Liver (tissue), 9 donors: Measurements from ENCODE around the gene QDPR. TPM values are rescaled to one million over a fixed set of nuclear protein-coding genes. Genes with fewer than 3 reads are reported as not detected.
A peak's percentile ranks its signal among the peaks of the same experiment; 100 is the strongest.

ENCODE experiments used
- DNase-seq: peaks from one replicate; pipeline ENCODE4 v3.0.0-alpha.2; 2017; ENCODE audit warnings: low spot score
- H3K27ac ChIP-seq, 2 donors: one replicate each; pipeline ENCODE4 v1.7.0; 2013; ENCODE audit warnings: inconsistent platforms in 2 of 2, low read length in 2 of 2, control low read depth in 1 of 2, low read depth in 1 of 2, mild to moderate bottlenecking in 1 of 2
- H3K27me3 ChIP-seq, 4 donors: one replicate each; pipeline versions ENCODE4 v1.6.1 to v1.7.0; 2013; ENCODE audit warnings: low read length in 3 of 4, inconsistent platforms in 1 of 4, mild to moderate bottlenecking in 1 of 4, moderate library complexity in 1 of 4; ENCODE audit not compliant: control insufficient read depth in 4 of 4, insufficient read depth in 4 of 4
- H3K36me3 ChIP-seq, 4 donors: one replicate each; pipeline versions ENCODE4 v1.6.1 to v1.7.0; 2013; ENCODE audit warnings: low read length in 3 of 4, mild to moderate bottlenecking in 3 of 4, low read depth in 1 of 4, moderate library complexity in 1 of 4; ENCODE audit not compliant: control insufficient read depth in 4 of 4, insufficient read depth in 3 of 4
- H3K4me1 ChIP-seq, 4 donors: one replicate each; pipeline versions ENCODE4 v1.6.1 to v1.7.0; 2013; ENCODE audit warnings: low read length in 3 of 4, mild to moderate bottlenecking in 3 of 4, moderate library complexity in 1 of 4; ENCODE audit not compliant: control insufficient read depth in 4 of 4, insufficient read depth in 4 of 4
- H3K4me3 ChIP-seq, 3 donors: one replicate each; pipeline versions ENCODE4 v1.6.1 to v1.7.0; 2013; ENCODE audit warnings: low read length in 3 of 3, control low read depth in 1 of 3, low read depth in 1 of 3, mild to moderate bottlenecking in 1 of 3
- H3K9ac ChIP-seq, 2 donors: one replicate each; pipeline ENCODE4 v1.7.0; 2013; ENCODE audit warnings: low read length in 2 of 2, mild to moderate bottlenecking in 2 of 2, moderate library complexity in 2 of 2, control low read depth in 1 of 2, low read depth in 1 of 2
- H3K9me3 ChIP-seq, 4 donors: one replicate each; pipeline versions ENCODE4 v1.6.1 to v1.7.0; 2013; ENCODE audit warnings: low read length in 3 of 4; ENCODE audit not compliant: control insufficient read depth in 4 of 4
- EGR1 ChIP-seq, 2 donors: IDR thresholded peaks; 2 replicates each; pipeline ENCODE4 v1.6.1; 2016 to 2018; ENCODE audit warnings: antibody characterized with exemption in 2 of 2, low read depth in 2 of 2
- FOXA1 ChIP-seq: IDR thresholded peaks from 2 replicates; pipeline ENCODE4 v1.6.1; 2016; ENCODE audit warnings: antibody characterized with exemption
- FOXA2 ChIP-seq: IDR thresholded peaks from 2 replicates; pipeline ENCODE4 v1.6.1; 2016; ENCODE audit warnings: antibody characterized with exemption
- GABPA ChIP-seq, 2 donors: IDR thresholded peaks in 1 of 2; conservative IDR thresholded peaks in 1 of 2; 2 replicates each; pipeline ENCODE4 v1.6.1; 2016; ENCODE audit warnings: antibody characterized with exemption in 2 of 2, mild to moderate bottlenecking in 1 of 2, moderate library complexity in 1 of 2
- HNF4A ChIP-seq, 2 donors: conservative IDR thresholded peaks; 2 replicates each; pipeline ENCODE4 v1.6.1; 2016; ENCODE audit warnings: antibody characterized with exemption in 2 of 2, mild to moderate bottlenecking in 2 of 2
- HNF4G ChIP-seq: IDR thresholded peaks from 2 replicates; pipeline ENCODE4 v1.6.1; 2016; ENCODE audit warnings: antibody characterized with exemption
- JUND ChIP-seq, 2 donors: IDR thresholded peaks; 2 replicates each; pipeline ENCODE4 v1.6.1; 2016; ENCODE audit warnings: antibody characterized with exemption in 2 of 2
- NR2F2 ChIP-seq: IDR thresholded peaks from 2 replicates; pipeline ENCODE4 v1.6.1; 2016; ENCODE audit warnings: antibody characterized with exemption
- RAD21 ChIP-seq, 2 donors: IDR thresholded peaks; 2 replicates each; pipeline ENCODE4 v1.6.1; 2016; ENCODE audit warnings: antibody characterized with exemption in 2 of 2, mild to moderate bottlenecking in 2 of 2
- RXRA ChIP-seq, 2 donors: IDR thresholded peaks; 2 replicates each; pipeline ENCODE4 v1.6.1; 2017 to 2018; ENCODE audit warnings: antibody characterized with exemption in 2 of 2, mild to moderate bottlenecking in 1 of 2
- SP1 ChIP-seq: IDR thresholded peaks from 2 replicates; pipeline ENCODE4 v1.6.1; 2018; ENCODE audit warnings: antibody characterized with exemption, mild to moderate bottlenecking
- TAF1 ChIP-seq: conservative IDR thresholded peaks from 2 replicates; pipeline ENCODE4 v1.6.1; 2016; ENCODE audit warnings: antibody characterized with exemption, mild to moderate bottlenecking
- YY1 ChIP-seq: IDR thresholded peaks from 2 replicates; pipeline ENCODE4 v1.6.1; 2016; ENCODE audit warnings: antibody characterized with exemption, mild to moderate bottlenecking
- WGBS: extraction: QIAGEN DNeasy Blood & Tissue Kit; methylation state at CpG from one replicate; pipeline ENCODE4 v1.1.7; 2013; 5-methylcytosine and 5-hydroxymethylcytosine counted together
- polyA plus RNA-seq, 2 donors: library from polyadenylated mRNA; stranded (reverse) in 1 of 2; unstranded in 1 of 2; fragments of 200-250 nt in 1 of 2; fragments of >200 nt in 1 of 2; fragmentation: Nextera tagmentation in 1 of 2; extraction: Ambion mirVana in 1 of 2; gene quantifications; one replicate each; pipeline versions ENCODE4 v1.2.1 to v1.2.3, GENCODE V29; 2013 to 2015
- total RNA-seq, 2 donors: library from RNA; depleted of rRNA; stranded (reverse); fragments of >200 nt; gene quantifications; one replicate each; pipeline ENCODE4 v1.2.3, GENCODE V29; 2014
- TF ChIP-seq, protein P1 (sequence below): IDR thresholded peaks from 2 replicates; pipeline ENCODE4 v1.6.1; 2016; ENCODE audit warnings: antibody characterized with exemption
- TF ChIP-seq, protein P2 (sequence below): IDR thresholded peaks from 2 replicates; pipeline ENCODE4 v1.6.1; 2016; ENCODE audit warnings: antibody characterized with exemption
- TF ChIP-seq, protein P3 (sequence below): fragments of 150-350 bp; IDR thresholded peaks from 2 replicates; pipeline ENCODE4 v1.5.1; 2017; ENCODE audit warnings: improper control_type of control experiment, low read depth, low read length; ENCODE audit not compliant: missing input control
- TF ChIP-seq, protein P4 (sequence below): IDR thresholded peaks from 2 replicates; pipeline ENCODE4 v1.6.1; 2016; ENCODE audit warnings: antibody characterized with exemption, mild to moderate bottlenecking
- TF ChIP-seq, protein P5 (sequence below): IDR thresholded peaks from 2 replicates; pipeline ENCODE4 v1.6.1; 2016; ENCODE audit warnings: antibody characterized with exemption
- donor health status: healthy.
- donor health status: healthy.
- donor health status: healthy.
- donor health status: healthy.
- donor health status: healthy.

Gene QDPR
- total and polyA plus RNA-seq, 4 donors, result 38.0 to 137 (median 104) TPM

DNA sequence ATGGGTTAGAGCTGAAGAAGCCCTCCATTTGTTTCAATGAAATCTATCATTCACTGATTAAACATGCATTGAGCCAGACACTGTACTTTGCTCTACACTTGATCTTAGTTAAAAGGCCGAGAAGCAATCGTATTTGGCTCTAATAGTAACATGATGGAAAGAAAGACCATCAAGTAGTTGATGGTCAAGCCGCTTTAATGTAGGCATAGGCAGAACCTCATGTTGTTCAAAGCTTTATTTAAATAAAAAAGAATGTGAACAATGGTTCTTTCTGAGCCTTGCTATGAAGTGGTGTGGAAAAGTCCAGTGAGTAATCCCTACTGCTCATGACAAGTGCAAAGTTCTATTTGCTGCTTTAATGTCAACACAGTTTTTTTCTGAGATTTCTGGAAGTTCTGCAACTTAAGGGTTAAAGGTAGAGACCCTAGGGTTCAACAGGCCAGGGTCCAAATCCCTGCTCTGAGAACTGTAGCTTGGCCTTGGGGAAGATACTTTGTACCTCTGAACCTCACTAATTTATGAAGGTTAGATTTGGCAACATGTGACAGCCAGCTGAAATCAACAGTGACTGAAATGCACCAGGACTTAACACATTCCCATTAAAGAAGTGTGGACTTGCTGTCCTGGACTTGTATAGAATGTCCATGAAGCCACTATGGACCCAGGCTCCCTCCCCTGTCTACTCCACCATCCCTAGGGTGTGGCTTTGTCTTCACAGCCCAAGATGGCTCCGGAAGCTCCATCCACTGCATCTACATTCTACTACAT is 47.2 kb upstream of the QDPR start:
- no peaks in the 10 kb centered on the region for H3K9me3 ChIP-seq
- peak overlapping the region; percentile 55 to 86 for H3K27ac ChIP-seq
- H3K4me3 ChIP-seq, result no peak overlapping the region
- H3K4me1 ChIP-seq, result peaks cover 0 to 50% (median 36%) of the 10 kb centered on the region in 4 donors
- H3K27me3 ChIP-seq, result no peaks in the 10 kb centered on the region
- H3K36me3 ChIP-seq, result no peaks in the 10 kb centered on the region
- no peak for DNase-seq
- TF ChIP-seq EGR1 (IDR thresholded peaks at IDR 0.05; ENCODE audit: low read depth in 2 of 2), result peak; percentile 40 to 69
- TF ChIP-seq, protein P1, sequence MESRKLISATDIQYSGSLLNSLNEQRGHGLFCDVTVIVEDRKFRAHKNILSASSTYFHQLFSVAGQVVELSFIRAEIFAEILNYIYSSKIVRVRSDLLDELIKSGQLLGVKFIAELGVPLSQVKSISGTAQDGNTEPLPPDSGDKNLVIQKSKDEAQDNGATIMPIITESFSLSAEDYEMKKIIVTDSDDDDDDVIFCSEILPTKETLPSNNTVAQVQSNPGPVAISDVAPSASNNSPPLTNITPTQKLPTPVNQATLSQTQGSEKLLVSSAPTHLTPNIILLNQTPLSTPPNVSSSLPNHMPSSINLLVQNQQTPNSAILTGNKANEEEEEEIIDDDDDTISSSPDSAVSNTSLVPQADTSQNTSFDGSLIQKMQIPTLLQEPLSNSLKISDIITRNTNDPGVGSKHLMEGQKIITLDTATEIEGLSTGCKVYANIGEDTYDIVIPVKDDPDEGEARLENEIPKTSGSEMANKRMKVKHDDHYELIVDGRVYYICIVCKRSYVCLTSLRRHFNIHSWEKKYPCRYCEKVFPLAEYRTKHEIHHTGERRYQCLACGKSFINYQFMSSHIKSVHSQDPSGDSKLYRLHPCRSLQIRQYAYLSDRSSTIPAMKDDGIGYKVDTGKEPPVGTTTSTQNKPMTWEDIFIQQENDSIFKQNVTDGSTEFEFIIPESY, result peak; percentile 89
- peak; percentile 99 for TF ChIP-seq HNF4G
- TF ChIP-seq, protein P2, sequence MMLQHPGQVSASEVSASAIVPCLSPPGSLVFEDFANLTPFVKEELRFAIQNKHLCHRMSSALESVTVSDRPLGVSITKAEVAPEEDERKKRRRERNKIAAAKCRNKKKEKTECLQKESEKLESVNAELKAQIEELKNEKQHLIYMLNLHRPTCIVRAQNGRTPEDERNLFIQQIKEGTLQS, result peak; percentile 90
- peak; percentile 96 to 97 for TF ChIP-seq RXRA (IDR thresholded peaks at IDR 0.05)
- TF ChIP-seq, protein P3, sequence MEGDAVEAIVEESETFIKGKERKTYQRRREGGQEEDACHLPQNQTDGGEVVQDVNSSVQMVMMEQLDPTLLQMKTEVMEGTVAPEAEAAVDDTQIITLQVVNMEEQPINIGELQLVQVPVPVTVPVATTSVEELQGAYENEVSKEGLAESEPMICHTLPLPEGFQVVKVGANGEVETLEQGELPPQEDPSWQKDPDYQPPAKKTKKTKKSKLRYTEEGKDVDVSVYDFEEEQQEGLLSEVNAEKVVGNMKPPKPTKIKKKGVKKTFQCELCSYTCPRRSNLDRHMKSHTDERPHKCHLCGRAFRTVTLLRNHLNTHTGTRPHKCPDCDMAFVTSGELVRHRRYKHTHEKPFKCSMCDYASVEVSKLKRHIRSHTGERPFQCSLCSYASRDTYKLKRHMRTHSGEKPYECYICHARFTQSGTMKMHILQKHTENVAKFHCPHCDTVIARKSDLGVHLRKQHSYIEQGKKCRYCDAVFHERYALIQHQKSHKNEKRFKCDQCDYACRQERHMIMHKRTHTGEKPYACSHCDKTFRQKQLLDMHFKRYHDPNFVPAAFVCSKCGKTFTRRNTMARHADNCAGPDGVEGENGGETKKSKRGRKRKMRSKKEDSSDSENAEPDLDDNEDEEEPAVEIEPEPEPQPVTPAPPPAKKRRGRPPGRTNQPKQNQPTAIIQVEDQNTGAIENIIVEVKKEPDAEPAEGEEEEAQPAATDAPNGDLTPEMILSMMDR, result no peak
- peak; percentile 88 for TF ChIP-seq NR2F2
- TF ChIP-seq RAD21 (IDR thresholded peaks at IDR 0.05), result peak; percentile 42 to 47
- no peak for TF ChIP-seq TAF1
- TF ChIP-seq, protein P4, sequence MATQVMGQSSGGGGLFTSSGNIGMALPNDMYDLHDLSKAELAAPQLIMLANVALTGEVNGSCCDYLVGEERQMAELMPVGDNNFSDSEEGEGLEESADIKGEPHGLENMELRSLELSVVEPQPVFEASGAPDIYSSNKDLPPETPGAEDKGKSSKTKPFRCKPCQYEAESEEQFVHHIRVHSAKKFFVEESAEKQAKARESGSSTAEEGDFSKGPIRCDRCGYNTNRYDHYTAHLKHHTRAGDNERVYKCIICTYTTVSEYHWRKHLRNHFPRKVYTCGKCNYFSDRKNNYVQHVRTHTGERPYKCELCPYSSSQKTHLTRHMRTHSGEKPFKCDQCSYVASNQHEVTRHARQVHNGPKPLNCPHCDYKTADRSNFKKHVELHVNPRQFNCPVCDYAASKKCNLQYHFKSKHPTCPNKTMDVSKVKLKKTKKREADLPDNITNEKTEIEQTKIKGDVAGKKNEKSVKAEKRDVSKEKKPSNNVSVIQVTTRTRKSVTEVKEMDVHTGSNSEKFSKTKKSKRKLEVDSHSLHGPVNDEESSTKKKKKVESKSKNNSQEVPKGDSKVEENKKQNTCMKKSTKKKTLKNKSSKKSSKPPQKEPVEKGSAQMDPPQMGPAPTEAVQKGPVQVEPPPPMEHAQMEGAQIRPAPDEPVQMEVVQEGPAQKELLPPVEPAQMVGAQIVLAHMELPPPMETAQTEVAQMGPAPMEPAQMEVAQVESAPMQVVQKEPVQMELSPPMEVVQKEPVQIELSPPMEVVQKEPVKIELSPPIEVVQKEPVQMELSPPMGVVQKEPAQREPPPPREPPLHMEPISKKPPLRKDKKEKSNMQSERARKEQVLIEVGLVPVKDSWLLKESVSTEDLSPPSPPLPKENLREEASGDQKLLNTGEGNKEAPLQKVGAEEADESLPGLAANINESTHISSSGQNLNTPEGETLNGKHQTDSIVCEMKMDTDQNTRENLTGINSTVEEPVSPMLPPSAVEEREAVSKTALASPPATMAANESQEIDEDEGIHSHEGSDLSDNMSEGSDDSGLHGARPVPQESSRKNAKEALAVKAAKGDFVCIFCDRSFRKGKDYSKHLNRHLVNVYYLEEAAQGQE, result peak; percentile 91
- TF ChIP-seq JUND (IDR thresholded peaks at IDR 0.05), result peak; percentile 88 to 92
- TF ChIP-seq, protein P5, sequence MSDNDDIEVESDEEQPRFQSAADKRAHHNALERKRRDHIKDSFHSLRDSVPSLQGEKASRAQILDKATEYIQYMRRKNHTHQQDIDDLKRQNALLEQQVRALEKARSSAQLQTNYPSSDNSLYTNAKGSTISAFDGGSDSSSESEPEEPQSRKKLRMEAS, result no peak
- peak; percentile 99 to 100 for TF ChIP-seq HNF4A (conservative IDR thresholded peaks at IDR 0.05)
- peak in 1 of 2 donors; percentile 51 for TF ChIP-seq GABPA (IDR thresholded peaks at IDR 0.05 in 1 of 2, conservative IDR thresholded peaks at IDR 0.05 in 1 of 2)
- peak; percentile 92 for TF ChIP-seq FOXA1
- peak; percentile 80 for TF ChIP-seq YY1
- peak; percentile 99 for TF ChIP-seq SP1
- TF ChIP-seq FOXA2, result peak; percentile 86
- 45% methylated on average over 4 of the region's 4 CpGs for WGBS
- no peak overlapping the region for H3K9ac ChIP-seq
